Astrocyte (in vitro differentiated cells and primary cell): ENCODE results near the gene HMCES. TPM values are rescaled to one million over a fixed set of nuclear protein-coding genes. Genes with fewer than 3 reads are reported as not detected.

Source experiments
- DNase-seq: peaks from one replicate; pipeline ENCODE4 v3.0.0-alpha.2; 2010; ENCODE audit warnings: low read depth
- FAIRE-seq: peaks from 2 replicates; lab custom pipeline; 2011; peaks lifted over from hg19 to GRCh38; lab: Jason Lieb, UNC
- H2AFZ ChIP-seq: 2 replicates; pipeline ENCODE4 v1.6.0; 2012; ENCODE audit warnings: low read depth, low read length, inconsistent platforms
- H3K27ac ChIP-seq: 2 replicates; pipeline ENCODE4 v1.5.1; 2011; ENCODE audit warnings: low read depth, low read length, inconsistent platforms
- H3K27me3 ChIP-seq: 2 replicates; pipeline ENCODE4 v1.6.0; 2011; ENCODE audit warnings: low read length, inconsistent platforms; ENCODE audit not compliant: insufficient read depth
- H3K36me3 ChIP-seq: 2 replicates; pipeline ENCODE4 v1.5.1; 2011; ENCODE audit warnings: low read length, inconsistent platforms; ENCODE audit not compliant: insufficient read depth
- H3K4me1 ChIP-seq: 2 replicates; pipeline ENCODE4 v1.5.1; 2011; ENCODE audit warnings: low read length, inconsistent platforms; ENCODE audit not compliant: insufficient read depth
- H3K4me2 ChIP-seq: 2 replicates; pipeline ENCODE4 v1.6.0; 2012; ENCODE audit warnings: low read length, inconsistent platforms
- H3K4me3 ChIP-seq: 2 replicates; pipeline ENCODE4 v1.5.1; 2011; ENCODE audit warnings: low read depth, mild to moderate bottlenecking, low read length, inconsistent platforms; ENCODE audit not compliant: insufficient read depth
- H3K79me2 ChIP-seq: 2 replicates; pipeline ENCODE4 v1.6.0; 2012; ENCODE audit warnings: mild to moderate bottlenecking, low read length, inconsistent platforms; ENCODE audit not compliant: insufficient read depth
- H3K9ac ChIP-seq: 2 replicates; pipeline ENCODE4 v1.6.0; 2012; ENCODE audit warnings: mild to moderate bottlenecking, low read length, inconsistent platforms
- H3K9me3 ChIP-seq: 2 replicates; pipeline ENCODE4 v1.5.1; 2012; ENCODE audit warnings: low read depth, mild to moderate bottlenecking, low read length, inconsistent platforms; ENCODE audit not compliant: insufficient read depth
- H4K20me1 ChIP-seq: 2 replicates; pipeline ENCODE4 v1.6.0; 2012; ENCODE audit warnings: low read length, inconsistent platforms; ENCODE audit not compliant: insufficient read depth
- H3K27ac Mint-ChIP-seq: one replicate; pipeline ENCODE4 v1.8.0; 2021; ENCODE audit warnings: mild to moderate bottlenecking, mixed read lengths; ENCODE audit not compliant: unreplicated experiment
- H3K27me3 Mint-ChIP-seq: one replicate; pipeline ENCODE4 v1.8.0; 2021; ENCODE audit warnings: low read depth, mixed read lengths; ENCODE audit not compliant: unreplicated experiment
- H3K36me3 Mint-ChIP-seq: one replicate; pipeline ENCODE4 v1.8.0; 2021; ENCODE audit warnings: low read depth, mixed read lengths; ENCODE audit not compliant: unreplicated experiment
- H3K4me1 Mint-ChIP-seq: one replicate; pipeline ENCODE4 v1.8.0; 2021; ENCODE audit warnings: low read depth, mixed read lengths; ENCODE audit not compliant: unreplicated experiment
- H3K4me3 Mint-ChIP-seq: one replicate; pipeline ENCODE4 v1.8.0; 2021; ENCODE audit warnings: mild to moderate bottlenecking, moderate library complexity, mixed read lengths; ENCODE audit not compliant: unreplicated experiment
- H3K9me3 Mint-ChIP-seq: one replicate; pipeline ENCODE4 v1.8.0; 2021; ENCODE audit warnings: mild to moderate bottlenecking, mixed read lengths; ENCODE audit not compliant: unreplicated experiment
- CTCF ChIP-seq: IDR thresholded peaks from 2 replicates; pipeline ENCODE4 v1.5.1; 2011; ENCODE audit warnings: low read depth, mild to moderate bottlenecking, inconsistent platforms, low read length, moderate library complexity; ENCODE audit not compliant: insufficient read depth
- EZH2 ChIP-seq: IDR thresholded peaks from 2 replicates; pipeline ENCODE4 v1.6.1; 2012; ENCODE audit warnings: mild to moderate bottlenecking, low read length, inconsistent platforms; ENCODE audit not compliant: insufficient read depth
- total RNA-seq: library from RNA; stranded (reverse); gene quantifications from 2 replicates; pipeline ENCODE4 v1.2.1, GENCODE V29; 2021

The HMCES gene
- total RNA-seq, 1 donor from 2014 or later = 27.4 TPM

- Histone ChIP-seq H2AFZ (no peak overlapping the region), H4K20me1 (no peaks in the 10 kb centered on the region), H3K4me1 (peaks cover 5% of the 10 kb centered on the region), H3K36me3 (no peaks in the 10 kb centered on the region), H3K9ac (no peak overlapping the region), H3K9me3 (no peaks in the 10 kb centered on the region), H3K4me2 (no peak overlapping the region), H3K27ac (no peak overlapping the region), H3K27me3 (no peaks in the 10 kb centered on the region), H3K4me3 (no peak overlapping the region), H3K79me2 (peaks cover 9% of the 10 kb centered on the region)
- FAIRE-seq (no peak), DNase-seq (no peak)
- Mint-ChIP-seq H3K4me1 (peaks cover 9% of the 10 kb centered on the region), H3K27ac (no peak overlapping the region), H3K9me3 (no peaks in the 10 kb centered on the region), H3K36me3 (peaks cover 6% of the 10 kb centered on the region), H3K4me3 (no peak overlapping the region), H3K27me3 (peaks cover 3% of the 10 kb centered on the region)
- TF ChIP-seq EZH2 = no peak
- TF ChIP-seq CTCF = no peak
Observed at GRCh38 chr3:129311054-129311902, 32.6 kb downstream of the HMCES start.

GRCh38 chr3:129312021-129312639 lies 33.5 kb downstream of the HMCES start:
- Histone ChIP-seq H3K9ac (no peak overlapping the region), H2AFZ (no peak overlapping the region), H4K20me1 (no peaks in the 10 kb centered on the region), H3K79me2 (peaks cover 9% of the 10 kb centered on the region), H3K4me2 (no peak overlapping the region), H3K27me3 (no peaks in the 10 kb centered on the region), H3K36me3 (no peaks in the 10 kb centered on the region), H3K4me3 (no peak overlapping the region), H3K9me3 (no peaks in the 10 kb centered on the region), H3K4me1 (peaks cover 9% of the 10 kb centered on the region), H3K27ac (no peak overlapping the region)
- FAIRE-seq (no peak), DNase-seq (no peak)
- Mint-ChIP-seq H3K27me3 (peaks cover 3% of the 10 kb centered on the region), H3K4me1 (peaks cover 9% of the 10 kb centered on the region), H3K27ac (peak overlapping the region; percentile 63), H3K36me3 (peaks cover 6% of the 10 kb centered on the region), H3K4me3 (no peak overlapping the region), H3K9me3 (no peaks in the 10 kb centered on the region)
- TF ChIP-seq EZH2 (no peak), CTCF (no peak)
